Heart right ventricle (tissue), 16 donors: ENCODE data around the gene ZNF444. TPM values are rescaled to one million over a fixed set of nuclear protein-coding genes. Genes with fewer than 3 reads are reported as not detected.

Experiments
- ATAC-seq, 8 donors: fragments of 200-7000 bp; cut with Tn5 transposase; one replicate each; pipeline ENCODE4 v1.9.1; 2020; ENCODE audit warnings: mild to moderate bottlenecking in 8 of 8, moderate library complexity in 8 of 8, moderate number of reproducible peaks in 1 of 8
- DNase-seq, 2 donors: peaks; one replicate each; pipeline ENCODE4 v3.0.0-alpha.2; 2020
- H3K27ac ChIP-seq, 10 donors: fragments of 200-600 bp; sonication (generic) in 2 of 10; one replicate each; pipeline versions ENCODE4 v1.5.0 to v1.8.0; 2020 to 2022; ENCODE audit warnings: mild to moderate bottlenecking in 3 of 10
- H3K27me3 ChIP-seq, 7 donors: fragments of 200-600 bp; one replicate each; pipeline ENCODE4 v1.8.0; 2021 to 2022; ENCODE audit warnings: mild to moderate bottlenecking in 2 of 7
- H3K36me3 ChIP-seq, 9 donors: fragments of 200-600 bp; sonication (generic) in 1 of 9; one replicate each; pipeline versions ENCODE4 v1.5.0 to v1.8.0; 2020 to 2022; ENCODE audit warnings: mild to moderate bottlenecking in 2 of 9
- H3K4me1 ChIP-seq, 9 donors: fragments of 200-600 bp; sonication (generic) in 1 of 9; one replicate each; pipeline versions ENCODE4 v1.5.0 to v1.8.0; 2020 to 2022; ENCODE audit warnings: mild to moderate bottlenecking in 4 of 9
- H3K4me3 ChIP-seq, 10 donors: fragments of 200-600 bp; sonication (generic) in 2 of 10; one replicate each; pipeline versions ENCODE4 v1.5.0 to v1.8.0; 2020 to 2022; ENCODE audit warnings: mild to moderate bottlenecking in 7 of 10, moderate library complexity in 2 of 10
- H3K9me3 ChIP-seq, 11 donors: fragments of 200-600 bp in 10 of 11; sonication (generic) in 2 of 11; one replicate each; pipeline versions ENCODE4 v1.5.0 to v1.8.0; 2013 to 2022; ENCODE audit warnings: mild to moderate bottlenecking in 2 of 11, control low read depth in 1 of 11, moderate library complexity in 1 of 11
- CTCF ChIP-seq, 9 donors: fragments of 200-600 bp; sonication (generic) in 2 of 9; IDR thresholded peaks; one replicate each; pipeline versions ENCODE4 v1.5.0 to v1.8.0; 2021 to 2022; ENCODE audit warnings: antibody characterized with exemption in 9 of 9, mild to moderate bottlenecking in 5 of 9, moderate library complexity in 1 of 9
- WGBS, 2 donors: extraction: QIAGEN DNeasy Blood & Tissue Kit; methylation state at CpG; one replicate each; pipeline ENCODE4 v1.1.7; 2013; ENCODE audit warnings: inconsistent platforms in 1 of 2; 5-methylcytosine and 5-hydroxymethylcytosine counted together
- intact Hi-C, 10 donors: fragments of 100-400 bp; cut with DNase I; formaldehyde crosslinking; loops; one replicate each; pipeline versions ENCODE4 v1.11.1 to v1.14.2; 2022
- polyA plus RNA-seq, 2 donors: library from polyadenylated mRNA; stranded (reverse); fragments of 200-250 nt; gene quantifications; one replicate each; pipeline ENCODE4 v1.2.3, GENCODE V29; 2013
- total RNA-seq, 10 donors: library from RNA; stranded (reverse); fragmentation: NEBNext Ultra II Directional in 3 of 10; extraction: Animal tissue kit (Norgen Biotek cat#: 25700) in 3 of 10; gene quantifications; one replicate each; pipeline versions ENCODE4 v1.2.1 to v1.2.4, GENCODE V29; 2021 to 2023
- donor health status: Arrhythmogenic right ventricular cardiomyopathy.
- donor health status: ischemic (EF 13 %, LVEDD 7.1; RV severe dilation, severe dysfunction).
- donor health status: healthy with polysubstance abuse.
- donor health status: DM: no; HTN: yes; CAD: no.
- donor health status: DM: no; HTN: no; CAD: no.
- donor health status: ischemic (EF 25% LVEDD 6.9; RV normal size, moderate dysfunction).
- donor health status: ischemic (EF 25% LVEDD 5.7; RV mildly dilated, moderate dysfunction).
- donor health status: healthy.
- donor health status: DM: yes; HTN: yes; CAD: no.
- donor health status: Ischemic cardiomyopathy.
- donor health status: ischemic (EF 35%, LVEDD 5.7; RV mildly dilated, moderate dysfunction).
- donor health status: nonischemic (EF 11% LVEDD 7.7; RV severe dilation, severe dysfunction).
- donor health status: DM: yes; HTN: yes; CAD: no.
- donor health status: PGD.
- donor health status: ischemic (EF 29% LVEDD 5.4; RV normal size, mild dysfunction).
- donor health status: nonischemic (EF 23%, LVEDD 6.1; RV moderate dilation, normal function).

ZNF444 gene
- total and polyA plus RNA-seq, 12 donors = 15.1 to 25.6 (median 22.4) TPM

DNA sequence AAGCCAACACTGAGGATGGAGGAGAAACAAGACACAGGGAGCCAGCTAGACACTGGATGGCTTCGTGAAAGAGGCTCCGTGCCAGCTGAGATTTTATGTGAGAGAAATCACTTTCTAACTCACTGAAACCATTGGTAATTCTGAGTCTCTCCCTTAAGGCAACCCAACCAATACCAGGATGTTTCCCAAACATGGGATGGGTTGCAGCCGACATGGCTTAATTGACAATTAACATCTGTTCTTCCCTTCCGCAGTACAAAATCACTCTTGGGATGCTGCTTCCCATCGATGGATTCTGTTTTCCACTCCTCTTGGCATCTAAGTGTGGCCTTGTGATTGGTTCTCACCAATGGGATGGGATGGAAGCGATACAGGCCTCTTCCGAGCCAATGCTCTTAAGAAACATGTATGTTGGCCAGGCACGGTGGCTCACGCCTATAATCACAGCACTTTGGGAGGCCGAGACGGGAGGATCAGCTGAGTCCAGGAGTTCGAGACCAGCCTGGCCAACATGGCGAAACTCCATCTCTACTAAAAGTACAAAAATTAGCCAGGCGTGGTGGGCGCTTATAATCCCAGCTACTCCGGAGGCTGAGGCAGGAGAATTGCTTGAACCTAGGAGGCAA is 17.7 kb upstream of the ZNF444 start:
- H3K9me3 ChIP-seq = no peaks in the 10 kb centered on the region
- ATAC-seq (no peak), DNase-seq (no peak)
- intact Hi-C loops = loop anchor here in 1 of 10 donors (1.0 kb wide), 1 partner anchor 17 kb away; no protein-coding TSS in a partner anchor
- no peaks in the 10 kb centered on the region for H3K36me3 ChIP-seq
- 79 to 80% methylated on average over 16 of the region's 16 CpGs for WGBS, 2 donors
- H3K4me3 ChIP-seq = no peak overlapping the region
- TF ChIP-seq CTCF (IDR thresholded peaks at IDR 0.05) = no peak
- H3K4me1 ChIP-seq = peaks cover 13 to 26% (median 21%) of the 10 kb centered on the region in 9 donors
- no peaks in the 10 kb centered on the region for H3K27me3 ChIP-seq
- H3K27ac ChIP-seq = no peak overlapping the region

GRCh38 chr19:56124578-56124977 is 16.5 kb upstream of the ZNF444 start:
- Histone ChIP-seq H3K9me3 (no peaks in the 10 kb centered on the region), H3K36me3 (no peaks in the 10 kb centered on the region), H3K4me1 (peaks cover 1 to 14% (median 9%) of the 10 kb centered on the region in 9 donors), H3K4me3 (no peak overlapping the region), H3K27me3 (no peaks in the 10 kb centered on the region), H3K27ac (no peak overlapping the region)
- ATAC-seq = no peak
- WGBS, 2 donors = 90 to 99% methylated on average over 4 of the region's 4 CpGs
- no peak for DNase-seq
- intact Hi-C loops = no loop called here
- TF ChIP-seq CTCF (IDR thresholded peaks at IDR 0.05) = no peak

- TF ChIP-seq CTCF (IDR thresholded peaks at IDR 0.05) = no peak
- H3K27ac ChIP-seq = no peak overlapping the region
- H3K4me1 ChIP-seq = peaks cover 0 to 7% (median 0%) of the 10 kb centered on the region in 9 donors
- no peaks in the 10 kb centered on the region for H3K36me3 ChIP-seq
- WGBS, 2 donors = 59 to 64% methylated on average over 16 of the region's 16 CpGs
- H3K27me3 ChIP-seq = no peaks in the 10 kb centered on the region
- no peaks in the 10 kb centered on the region for H3K9me3 ChIP-seq
- ATAC-seq (no peak), DNase-seq (no peak)
- intact Hi-C loops = no loop called here
- no peak overlapping the region for H3K4me3 ChIP-seq
These were observed 15.1 kb upstream of the ZNF444 start for GRCh38 chr19:56125806-56126590.

GRCh38 chr19:56126983-56127780 is 13.9 kb upstream of the ZNF444 start:
- TF ChIP-seq CTCF (IDR thresholded peaks at IDR 0.05) = no peak
- Histone ChIP-seq H3K4me3 (no peak overlapping the region), H3K36me3 (no peaks in the 10 kb centered on the region), H3K4me1 (peaks cover 0 to 6% (median 2%) of the 10 kb centered on the region in 9 donors), H3K27me3 (no peaks in the 10 kb centered on the region), H3K27ac (no peak overlapping the region), H3K9me3 (no peaks in the 10 kb centered on the region)
- intact Hi-C loops = no loop called here
- DNase-seq (no peak), ATAC-seq (no peak)
- WGBS, 2 donors = 87 to 89% methylated on average over 19 of the region's 19 CpGs
